Thyroid gland (tissue), 4 donors: Measurements from ENCODE around the gene COPS7A. TPM values are rescaled to one million over a fixed set of nuclear protein-coding genes. Genes with fewer than 3 reads are reported as not detected.
A peak's percentile ranks its signal among the peaks of the same experiment; 100 is the strongest.

Source experiments
- DNase-seq, 2 donors: peaks; one replicate each; pipeline ENCODE4 v3.0.0-alpha.2; 2019
- H3K27ac ChIP-seq, 3 donors: fragments of 200-600 bp; sonication (generic); 1 replicate in 2 of 3; 2 replicates in 1 of 3; pipeline ENCODE4 v1.5.1; 2016 to 2019; ENCODE audit warnings: mild to moderate bottlenecking in 1 of 3, moderate library complexity in 1 of 3
- H3K27me3 ChIP-seq: fragments of 200-600 bp; sonication (generic); one replicate; pipeline ENCODE4 v1.5.1; 2019
- H3K36me3 ChIP-seq, 2 donors: fragments of 200-600 bp; sonication (generic); one replicate each; pipeline ENCODE4 v1.5.1; 2016 to 2019
- H3K4me1 ChIP-seq, 2 donors: fragments of 200-600 bp; sonication (generic); one replicate each; pipeline ENCODE4 v1.5.1; 2017 to 2019
- H3K4me3 ChIP-seq, 3 donors: fragments of 200-600 bp; sonication (generic); replicated peaks in 1 of 3; 1 replicate in 2 of 3; 2 replicates in 1 of 3; pipeline ENCODE4 v1.5.1; 2016; ENCODE audit warnings: mild to moderate bottlenecking in 1 of 3
- H3K9me3 ChIP-seq: fragments of 200-600 bp; sonication (generic); one replicate; pipeline ENCODE4 v1.5.1; 2017
- CTCF ChIP-seq, 6 experiments: fragments of 200-600 bp in 3 of 6; fragments of 450-650 bp in 3 of 6; sonication (generic) in 3 of 6; IDR thresholded peaks; one replicate each; pipeline ENCODE4 v1.5.1; 2016 to 2019; ENCODE audit warnings: antibody characterized with exemption in 6 of 6, mild to moderate bottlenecking in 2 of 6, inconsistent platforms in 1 of 6, moderate library complexity in 1 of 6
- POLR2A ChIP-seq, 2 donors: fragments of 450-650 bp; IDR thresholded peaks; one replicate each; pipeline ENCODE4 v1.6.1; 2017; ENCODE audit warnings: antibody characterized with exemption in 2 of 2, mild to moderate bottlenecking in 2 of 2, moderate library complexity in 1 of 2
- WGBS, 2 donors: methylation state at CpG; one replicate each; pipeline ENCODE4 v1.1.5; 2017; 5-methylcytosine and 5-hydroxymethylcytosine counted together
- intact Hi-C: fragments of 100-400 bp; cut with DNase I; formaldehyde crosslinking; loops from one replicate; pipeline ENCODE4 v1.15.1; 2023
- total RNA-seq, 4 donors: library from RNA; depleted of rRNA; stranded (reverse); fragments of >200 nt; gene quantifications; one replicate each; pipeline ENCODE4 v1.2.3, GENCODE V29; 2016

The COPS7A gene
- total RNA-seq, 4 donors from 2014 or later, result 44.5 to 86.7 (median 63.1) TPM

DNA sequence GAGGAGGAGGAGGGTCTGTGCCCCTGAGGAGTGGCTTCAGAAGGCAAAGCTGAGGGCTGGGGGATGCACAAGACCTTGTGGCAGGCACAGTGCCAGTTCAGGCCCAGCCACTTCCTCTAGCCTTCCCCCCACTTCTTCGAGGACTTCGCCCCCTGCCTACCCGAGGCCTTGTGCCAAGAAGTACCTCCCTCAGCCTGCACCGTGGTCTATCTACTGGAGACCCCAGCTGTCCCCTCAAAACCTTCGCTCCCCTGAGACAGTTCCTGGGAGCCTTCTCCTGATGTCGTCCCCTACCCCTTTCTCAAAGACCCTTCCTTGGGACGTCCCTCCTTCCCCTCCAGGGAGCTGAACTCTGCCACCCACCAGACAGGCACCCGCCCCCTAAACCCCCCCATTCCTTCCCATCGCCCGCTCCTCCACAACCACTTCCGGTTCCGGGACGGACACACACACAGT is 35.3 kb upstream of the COPS7A start:
- H3K9me3 ChIP-seq, result no peaks in the 10 kb centered on the region
- TF ChIP-seq CTCF (IDR thresholded peaks at IDR 0.05), result no peak
- no peak for TF ChIP-seq POLR2A (IDR thresholded peaks at IDR 0.05)
- WGBS, 2 donors, result 1 to 2% methylated on average over 11 to 13 of the region's 13 CpGs
- H3K27me3 ChIP-seq, result no peaks in the 10 kb centered on the region
- peak overlapping the region; percentile 85 to 99 (median 96) for H3K27ac ChIP-seq
- H3K36me3 ChIP-seq, result no peaks in the 10 kb centered on the region
- intact Hi-C loops, result no loop called here
- peak overlapping the region; percentile 17 to 91 (median 80) for H3K4me3 ChIP-seq
- peak; percentile 16 to 41 for DNase-seq
- peaks cover 21 to 31% of the 10 kb centered on the region in 2 donors for H3K4me1 ChIP-seq

GRCh38 chr12:6688999-6689882 is 34.6 kb upstream of the COPS7A start, which contains the start of gene ZNF384:
ZNF384 (minus strand) TSS chr12:6689375; CDS start chr12:6679520, 9,855 bp downstream.
- TF ChIP-seq CTCF (IDR thresholded peaks at IDR 0.05), result peak in 3 of 6 experiments; percentile 33 to 45 (median 36)
- TF ChIP-seq POLR2A (IDR thresholded peaks at IDR 0.05), result peak in 1 of 2 donors; percentile 48
- 1 to 2% methylated on average over 44 to 46 of the region's 72 CpGs for WGBS, 2 donors
- DNase-seq, result peak; percentile 98 to 99
- peak within 1 kb of the TSS; percentile 85 to 99 (median 96) for H3K27ac ChIP-seq
- peaks cover 21 to 31% of the 10 kb centered on the region in 2 donors for H3K4me1 ChIP-seq
- no peaks in the 10 kb centered on the region for H3K36me3 ChIP-seq
- H3K9me3 ChIP-seq, result no peaks in the 10 kb centered on the region
- H3K27me3 ChIP-seq, result no peaks in the 10 kb centered on the region
- H3K4me3 ChIP-seq, result peak within 1 kb of the TSS; percentile 55 to 91 (median 80)
- intact Hi-C loops, result no loop called here

DNA sequence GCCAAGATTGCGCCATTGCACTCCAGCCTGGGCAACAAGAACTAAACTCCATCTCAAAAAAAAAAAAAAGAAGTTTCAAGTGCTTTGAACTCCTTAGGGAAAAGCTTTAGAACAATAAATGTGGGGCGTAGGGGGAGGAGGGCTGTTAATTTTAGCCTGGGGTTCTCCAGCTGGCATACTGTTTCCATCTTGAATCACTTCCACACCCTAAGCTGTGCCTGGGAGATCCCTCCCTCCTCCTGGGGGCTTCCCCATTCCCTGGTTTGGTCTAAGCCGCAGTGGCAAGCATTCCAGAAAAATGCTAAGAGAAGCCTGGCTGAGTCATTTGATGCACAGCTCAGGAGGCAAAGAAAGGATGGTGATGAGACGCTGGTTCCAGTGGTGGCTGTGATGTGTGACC is 32.4 kb upstream of the COPS7A start:
- WGBS, 2 donors, result 76 to 79% methylated on average over 4 of the region's 4 CpGs

GRCh38 chr12:6692888-6693287 is 31.0 kb upstream of the COPS7A start:
- Histone ChIP-seq H3K27me3 (no peaks in the 10 kb centered on the region), H3K4me1 (peaks cover 11 to 12% of the 10 kb centered on the region in 2 donors), H3K9me3 (no peaks in the 10 kb centered on the region), H3K27ac (no peak overlapping the region), H3K4me3 (no peak overlapping the region), H3K36me3 (no peaks in the 10 kb centered on the region)
- TF ChIP-seq POLR2A (IDR thresholded peaks at IDR 0.05), result no peak
- no peak for TF ChIP-seq CTCF (IDR thresholded peaks at IDR 0.05)
- intact Hi-C loops, result loop anchor here (5.0 kb wide), 1 partner anchor 34 kb away; no protein-coding TSS in a partner anchor
- WGBS, 2 donors, result 78 to 92% methylated on average over 2 of the region's 2 CpGs
- DNase-seq, result no peak

More for the DNA sequence above, 32.4 kb upstream of the COPS7A start:
- peaks cover 21 to 26% of the 10 kb centered on the region in 2 donors for H3K4me1 ChIP-seq
- DNase-seq, result no peak
- no peaks in the 10 kb centered on the region for H3K36me3 ChIP-seq
- intact Hi-C loops, result loop anchor here (5.0 kb wide), 1 partner anchor 36 kb away; no protein-coding TSS in a partner anchor
- H3K27ac ChIP-seq, result no peak overlapping the region
- H3K9me3 ChIP-seq, result no peaks in the 10 kb centered on the region
- no peaks in the 10 kb centered on the region for H3K27me3 ChIP-seq
- H3K4me3 ChIP-seq, result no peak overlapping the region
- TF ChIP-seq CTCF (IDR thresholded peaks at IDR 0.05), result no peak
- no peak for TF ChIP-seq POLR2A (IDR thresholded peaks at IDR 0.05)
